Cardiac muscle cell (in vitro differentiated cells and primary cell): ENCODE results near the gene UGT8. TPM values are rescaled to one million over a fixed set of nuclear protein-coding genes. Genes with fewer than 3 reads are reported as not detected.
"Not testable (repeated sequence)": the region's sequence is repeated elsewhere in the genome, so short reads cannot be mapped to it uniquely, and the experiment has no call there.

Experiments
- DNase-seq, 2 donors: peaks; one replicate each; pipeline versions ENCODE4 v3.0.0 to v3.0.0-alpha.2; 2010 to 2017; ENCODE audit warnings: low read depth in 1 of 2, low spot score in 1 of 2
- H3K27ac ChIP-seq: fragments of 200-600 bp; sonication (generic); 2 replicates; pipeline ENCODE4 v1.5.1; 2016
- H3K27me3 ChIP-seq: fragments of 200-600 bp; sonication (generic); 2 replicates; pipeline ENCODE4 v1.6.0; 2016; ENCODE audit warnings: control low read depth
- H3K36me3 ChIP-seq: fragments of 200-600 bp; sonication (generic); 2 replicates; pipeline ENCODE4 v1.5.1; 2016; ENCODE audit warnings: control low read depth
- H3K4me1 ChIP-seq: fragments of 200-600 bp; sonication (generic); 2 replicates; pipeline ENCODE4 v1.8.1; 2017; ENCODE audit warnings: low read depth, mild to moderate bottlenecking, mixed run types
- H3K4me3 ChIP-seq: fragments of 200-600 bp; sonication (generic); 2 replicates; pipeline ENCODE4 v1.5.1; 2016; ENCODE audit warnings: mild to moderate bottlenecking
- H3K9me3 ChIP-seq: fragments of 200-600 bp; sonication (generic); 2 replicates; pipeline ENCODE4 v1.5.1; 2017; ENCODE audit warnings: low read depth, mild to moderate bottlenecking, control low read depth
- polyA plus RNA-seq: library from polyadenylated mRNA; unstranded; fragments of >200 nt; fragmentation: Nextera tagmentation; extraction: Ambion mirVana; gene quantifications from 2 replicates; pipeline ENCODE4 v1.2.1, GENCODE V29; 2016
- total RNA-seq: library from RNA; depleted of rRNA; stranded (reverse); fragments of >200 nt; gene quantifications from 2 replicates; pipeline ENCODE4 v1.2.3, GENCODE V29; 2016
- TF ChIP-seq, protein P1 (sequence below): IDR thresholded peaks from 2 replicates; pipeline ENCODE4 v1.5.1; 2012; ENCODE audit warnings: low read depth, mild to moderate bottlenecking, low read length

UGT8 gene
- total and polyA plus RNA-seq, 2 experiments from 2014 or later, result 0.36 to 0.43 TPM

GRCh38 chr4:114613560-114613959 lies 15.0 kb downstream of the UGT8 start:
- Histone ChIP-seq H3K36me3 (no peaks in the 10 kb centered on the region), H3K27ac (no peak overlapping the region), H3K4me1 (no peaks in the 10 kb centered on the region), H3K27me3 (no peaks in the 10 kb centered on the region), H3K4me3 (no peak overlapping the region), H3K9me3 (no peaks in the 10 kb centered on the region)
- TF ChIP-seq, protein P1, sequence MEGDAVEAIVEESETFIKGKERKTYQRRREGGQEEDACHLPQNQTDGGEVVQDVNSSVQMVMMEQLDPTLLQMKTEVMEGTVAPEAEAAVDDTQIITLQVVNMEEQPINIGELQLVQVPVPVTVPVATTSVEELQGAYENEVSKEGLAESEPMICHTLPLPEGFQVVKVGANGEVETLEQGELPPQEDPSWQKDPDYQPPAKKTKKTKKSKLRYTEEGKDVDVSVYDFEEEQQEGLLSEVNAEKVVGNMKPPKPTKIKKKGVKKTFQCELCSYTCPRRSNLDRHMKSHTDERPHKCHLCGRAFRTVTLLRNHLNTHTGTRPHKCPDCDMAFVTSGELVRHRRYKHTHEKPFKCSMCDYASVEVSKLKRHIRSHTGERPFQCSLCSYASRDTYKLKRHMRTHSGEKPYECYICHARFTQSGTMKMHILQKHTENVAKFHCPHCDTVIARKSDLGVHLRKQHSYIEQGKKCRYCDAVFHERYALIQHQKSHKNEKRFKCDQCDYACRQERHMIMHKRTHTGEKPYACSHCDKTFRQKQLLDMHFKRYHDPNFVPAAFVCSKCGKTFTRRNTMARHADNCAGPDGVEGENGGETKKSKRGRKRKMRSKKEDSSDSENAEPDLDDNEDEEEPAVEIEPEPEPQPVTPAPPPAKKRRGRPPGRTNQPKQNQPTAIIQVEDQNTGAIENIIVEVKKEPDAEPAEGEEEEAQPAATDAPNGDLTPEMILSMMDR, result no peak
- no peak for DNase-seq

DNA sequence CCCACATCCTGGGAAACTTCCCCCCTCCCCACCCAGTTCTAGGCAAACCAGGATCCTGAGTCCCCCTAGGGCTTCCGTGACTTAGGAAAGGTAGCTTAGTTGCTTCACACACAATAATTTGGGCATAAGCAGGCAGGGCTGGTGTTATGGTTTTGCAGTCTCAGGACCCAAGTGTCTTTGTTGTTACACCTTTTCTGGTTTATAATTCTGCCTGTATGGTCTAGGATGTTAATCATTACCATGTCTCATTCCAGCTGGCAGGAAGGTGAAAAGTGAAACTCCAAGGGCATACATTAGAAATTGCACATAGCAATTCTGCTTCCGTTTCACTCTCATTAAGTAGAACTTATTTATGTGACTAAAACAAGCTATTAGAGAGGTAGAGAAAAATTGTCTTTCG lies 16.8 kb downstream of the UGT8 start:
- no peaks in the 10 kb centered on the region for H3K9me3 ChIP-seq
- H3K27me3 ChIP-seq, result no peaks in the 10 kb centered on the region
- TF ChIP-seq, protein P1, result no peak
- no peak overlapping the region for H3K4me3 ChIP-seq
- no peaks in the 10 kb centered on the region for H3K4me1 ChIP-seq
- no peaks in the 10 kb centered on the region for H3K36me3 ChIP-seq
- no peak for DNase-seq
- no peak overlapping the region for H3K27ac ChIP-seq

DNA sequence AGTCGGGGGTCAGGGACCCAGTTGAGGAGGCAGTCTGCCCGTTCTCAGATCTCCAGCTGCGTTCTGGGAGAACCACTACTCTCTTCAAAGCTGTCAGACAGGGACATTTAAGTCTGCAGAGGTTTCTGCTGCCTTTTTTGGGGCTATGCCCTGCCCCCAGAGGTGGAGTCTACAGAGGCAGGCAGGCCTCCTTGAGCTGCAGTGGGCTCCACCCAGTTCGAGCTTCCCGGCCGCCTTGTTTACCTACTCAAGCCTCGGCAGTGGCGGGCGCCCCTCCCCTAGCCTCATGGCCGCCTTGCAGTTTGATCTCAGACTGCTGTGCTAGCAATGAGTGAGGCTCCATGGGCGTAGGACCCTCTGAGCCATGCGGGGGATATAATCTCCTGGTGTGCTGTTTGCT lies 17.4 kb downstream of the UGT8 start:
- not testable (repeated sequence) for H3K36me3 ChIP-seq, DNase-seq

DNA sequence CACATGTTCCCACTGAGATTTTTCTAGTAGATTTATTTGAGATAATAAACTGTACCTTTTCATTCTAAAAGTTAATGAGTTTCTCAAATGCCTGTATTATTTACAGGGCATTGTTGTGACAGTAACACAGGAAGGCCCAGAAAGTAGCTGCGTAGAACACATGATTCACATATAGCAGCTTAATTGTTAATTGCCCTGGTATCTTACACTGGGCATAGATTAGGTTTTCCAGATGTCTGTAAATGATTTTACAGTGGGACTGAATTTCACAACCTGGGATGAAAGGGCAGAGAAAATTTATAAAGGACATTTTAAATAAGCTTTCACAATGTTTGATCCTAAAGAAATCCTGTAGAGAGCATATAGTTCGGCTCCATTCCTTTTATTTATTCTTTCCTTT lies 27.6 kb downstream of the UGT8 start:
- no peak for DNase-seq
- TF ChIP-seq, protein P1, result no peak
- Histone ChIP-seq H3K27me3 (no peaks in the 10 kb centered on the region), H3K27ac (no peak overlapping the region), H3K36me3 (no peaks in the 10 kb centered on the region), H3K9me3 (no peaks in the 10 kb centered on the region), H3K4me3 (no peak overlapping the region), H3K4me1 (no peaks in the 10 kb centered on the region)

More for the DNA sequence above, 17.4 kb downstream of the UGT8 start:
- H3K9me3 ChIP-seq, H3K27ac ChIP-seq, H3K4me1 ChIP-seq, H3K27me3 ChIP-seq, H3K4me3 ChIP-seq: not testable (repeated sequence)

DNA sequence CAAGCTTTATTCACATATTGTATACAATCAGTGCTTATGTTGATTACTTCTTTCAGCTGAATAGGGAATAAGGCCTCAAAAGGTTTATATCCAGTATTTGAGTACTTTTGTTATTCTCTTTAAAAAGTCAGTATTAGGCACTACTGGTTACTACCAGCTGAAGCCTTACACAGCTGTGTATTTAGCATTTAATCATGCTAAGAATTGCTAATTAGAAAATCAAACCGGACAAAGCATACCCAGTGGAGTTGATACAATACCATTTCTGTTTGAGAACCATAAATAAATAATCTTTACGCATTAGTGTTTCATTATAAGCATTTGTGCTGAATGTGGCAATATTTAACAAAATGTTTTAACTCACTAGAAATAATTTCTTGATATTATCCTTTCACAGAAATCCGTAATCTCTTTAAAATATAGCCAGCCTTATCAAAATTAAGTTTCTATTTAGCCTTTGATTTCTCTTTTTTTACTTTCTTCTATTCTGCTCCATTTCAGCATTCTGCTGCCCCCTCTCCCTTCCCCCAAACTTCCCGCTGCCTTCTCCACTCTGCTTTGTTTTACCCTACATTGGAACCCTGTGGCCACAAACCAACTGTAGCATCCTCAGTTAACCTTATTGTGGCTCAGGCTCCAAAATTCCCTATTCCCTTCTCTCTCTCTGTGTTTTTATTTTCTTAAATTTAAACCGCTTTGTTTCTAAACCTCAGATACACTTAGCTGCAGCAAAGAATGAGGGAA lies 37.8 kb downstream of the UGT8 start:
- no peak for DNase-seq
- TF ChIP-seq, protein P1, result no peak

DNA sequence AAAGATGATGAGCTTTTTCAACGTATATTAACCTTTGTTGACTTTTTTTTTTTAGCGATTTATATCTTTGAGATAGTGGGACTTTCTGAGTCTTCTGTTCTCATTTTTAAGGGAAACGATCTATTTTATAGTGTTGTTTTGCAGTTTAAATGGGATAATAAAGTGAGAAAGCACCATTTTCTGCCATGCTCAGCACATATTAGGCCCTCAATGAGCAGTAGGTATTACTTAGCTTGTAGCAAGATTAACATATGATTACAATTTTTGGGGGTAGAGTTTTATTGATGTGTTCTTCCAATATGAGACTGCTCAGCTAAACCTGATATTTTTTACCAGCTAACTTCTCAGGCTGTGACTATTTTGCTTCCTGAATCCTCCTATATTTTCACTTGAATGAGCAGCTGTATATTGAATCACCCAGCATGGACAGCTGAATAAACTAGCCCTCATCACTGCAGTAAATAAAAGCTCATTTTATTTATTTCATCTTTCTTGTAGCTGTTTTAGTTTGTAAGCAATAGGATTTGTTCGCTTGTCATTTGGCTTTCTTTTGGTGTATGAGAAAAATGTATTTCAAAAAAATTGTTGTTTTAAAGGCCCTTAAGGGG lies 43.7 kb downstream of the UGT8 start:
- no peaks in the 10 kb centered on the region for H3K27me3 ChIP-seq
- H3K4me3 ChIP-seq, result no peak overlapping the region
- no peaks in the 10 kb centered on the region for H3K36me3 ChIP-seq
- no peak for DNase-seq
- no peak overlapping the region for H3K27ac ChIP-seq
- no peaks in the 10 kb centered on the region for H3K4me1 ChIP-seq
- TF ChIP-seq, protein P1, result no peak
- H3K9me3 ChIP-seq, result no peaks in the 10 kb centered on the region

More for the DNA sequence above, 37.8 kb downstream of the UGT8 start:
- Histone ChIP-seq H3K9me3 (no peaks in the 10 kb centered on the region), H3K36me3 (no peaks in the 10 kb centered on the region), H3K27ac (no peak overlapping the region), H3K4me1 (no peaks in the 10 kb centered on the region), H3K4me3 (no peak overlapping the region), H3K27me3 (no peaks in the 10 kb centered on the region)
